Astrocyte (in vitro differentiated cells and primary cell): Measurements from ENCODE around the gene SDHAF2. TPM values are rescaled to one million over a fixed set of nuclear protein-coding genes. Genes with fewer than 3 reads are reported as not detected.

Source experiments
- DNase-seq: peaks from one replicate; pipeline ENCODE4 v3.0.0-alpha.2; 2010; ENCODE audit warnings: low read depth
- FAIRE-seq: peaks from 2 replicates; lab custom pipeline; 2011; peaks lifted over from hg19 to GRCh38; lab: Jason Lieb, UNC
- H2AFZ ChIP-seq: 2 replicates; pipeline ENCODE4 v1.6.0; 2012; ENCODE audit warnings: low read depth, low read length, inconsistent platforms
- H3K27ac ChIP-seq: 2 replicates; pipeline ENCODE4 v1.5.1; 2011; ENCODE audit warnings: low read depth, low read length, inconsistent platforms
- H3K27me3 ChIP-seq: 2 replicates; pipeline ENCODE4 v1.6.0; 2011; ENCODE audit warnings: low read length, inconsistent platforms; ENCODE audit not compliant: insufficient read depth
- H3K36me3 ChIP-seq: 2 replicates; pipeline ENCODE4 v1.5.1; 2011; ENCODE audit warnings: low read length, inconsistent platforms; ENCODE audit not compliant: insufficient read depth
- H3K4me1 ChIP-seq: 2 replicates; pipeline ENCODE4 v1.5.1; 2011; ENCODE audit warnings: low read length, inconsistent platforms; ENCODE audit not compliant: insufficient read depth
- H3K4me2 ChIP-seq: 2 replicates; pipeline ENCODE4 v1.6.0; 2012; ENCODE audit warnings: low read length, inconsistent platforms
- H3K4me3 ChIP-seq: 2 replicates; pipeline ENCODE4 v1.5.1; 2011; ENCODE audit warnings: low read depth, mild to moderate bottlenecking, low read length, inconsistent platforms; ENCODE audit not compliant: insufficient read depth
- H3K79me2 ChIP-seq: 2 replicates; pipeline ENCODE4 v1.6.0; 2012; ENCODE audit warnings: mild to moderate bottlenecking, low read length, inconsistent platforms; ENCODE audit not compliant: insufficient read depth
- H3K9ac ChIP-seq: 2 replicates; pipeline ENCODE4 v1.6.0; 2012; ENCODE audit warnings: mild to moderate bottlenecking, low read length, inconsistent platforms
- H3K9me3 ChIP-seq: 2 replicates; pipeline ENCODE4 v1.5.1; 2012; ENCODE audit warnings: low read depth, mild to moderate bottlenecking, low read length, inconsistent platforms; ENCODE audit not compliant: insufficient read depth
- H4K20me1 ChIP-seq: 2 replicates; pipeline ENCODE4 v1.6.0; 2012; ENCODE audit warnings: low read length, inconsistent platforms; ENCODE audit not compliant: insufficient read depth
- H3K27ac Mint-ChIP-seq: one replicate; pipeline ENCODE4 v1.8.0; 2021; ENCODE audit warnings: mild to moderate bottlenecking, mixed read lengths; ENCODE audit not compliant: unreplicated experiment
- H3K27me3 Mint-ChIP-seq: one replicate; pipeline ENCODE4 v1.8.0; 2021; ENCODE audit warnings: low read depth, mixed read lengths; ENCODE audit not compliant: unreplicated experiment
- H3K36me3 Mint-ChIP-seq: one replicate; pipeline ENCODE4 v1.8.0; 2021; ENCODE audit warnings: low read depth, mixed read lengths; ENCODE audit not compliant: unreplicated experiment
- H3K4me1 Mint-ChIP-seq: one replicate; pipeline ENCODE4 v1.8.0; 2021; ENCODE audit warnings: low read depth, mixed read lengths; ENCODE audit not compliant: unreplicated experiment
- H3K4me3 Mint-ChIP-seq: one replicate; pipeline ENCODE4 v1.8.0; 2021; ENCODE audit warnings: mild to moderate bottlenecking, moderate library complexity, mixed read lengths; ENCODE audit not compliant: unreplicated experiment
- H3K9me3 Mint-ChIP-seq: one replicate; pipeline ENCODE4 v1.8.0; 2021; ENCODE audit warnings: mild to moderate bottlenecking, mixed read lengths; ENCODE audit not compliant: unreplicated experiment
- EZH2 ChIP-seq: IDR thresholded peaks from 2 replicates; pipeline ENCODE4 v1.6.1; 2012; ENCODE audit warnings: mild to moderate bottlenecking, low read length, inconsistent platforms; ENCODE audit not compliant: insufficient read depth
- total RNA-seq: library from RNA; stranded (reverse); gene quantifications from 2 replicates; pipeline ENCODE4 v1.2.1, GENCODE V29; 2021
- TF ChIP-seq, protein P1 (sequence below): IDR thresholded peaks from 2 replicates; pipeline ENCODE4 v1.5.1; 2011; ENCODE audit warnings: low read depth, mild to moderate bottlenecking, inconsistent platforms, low read length, moderate library complexity; ENCODE audit not compliant: insufficient read depth

The SDHAF2 gene
- total RNA-seq, 1 donor from 2014 or later, result 38.8 TPM

DNA sequence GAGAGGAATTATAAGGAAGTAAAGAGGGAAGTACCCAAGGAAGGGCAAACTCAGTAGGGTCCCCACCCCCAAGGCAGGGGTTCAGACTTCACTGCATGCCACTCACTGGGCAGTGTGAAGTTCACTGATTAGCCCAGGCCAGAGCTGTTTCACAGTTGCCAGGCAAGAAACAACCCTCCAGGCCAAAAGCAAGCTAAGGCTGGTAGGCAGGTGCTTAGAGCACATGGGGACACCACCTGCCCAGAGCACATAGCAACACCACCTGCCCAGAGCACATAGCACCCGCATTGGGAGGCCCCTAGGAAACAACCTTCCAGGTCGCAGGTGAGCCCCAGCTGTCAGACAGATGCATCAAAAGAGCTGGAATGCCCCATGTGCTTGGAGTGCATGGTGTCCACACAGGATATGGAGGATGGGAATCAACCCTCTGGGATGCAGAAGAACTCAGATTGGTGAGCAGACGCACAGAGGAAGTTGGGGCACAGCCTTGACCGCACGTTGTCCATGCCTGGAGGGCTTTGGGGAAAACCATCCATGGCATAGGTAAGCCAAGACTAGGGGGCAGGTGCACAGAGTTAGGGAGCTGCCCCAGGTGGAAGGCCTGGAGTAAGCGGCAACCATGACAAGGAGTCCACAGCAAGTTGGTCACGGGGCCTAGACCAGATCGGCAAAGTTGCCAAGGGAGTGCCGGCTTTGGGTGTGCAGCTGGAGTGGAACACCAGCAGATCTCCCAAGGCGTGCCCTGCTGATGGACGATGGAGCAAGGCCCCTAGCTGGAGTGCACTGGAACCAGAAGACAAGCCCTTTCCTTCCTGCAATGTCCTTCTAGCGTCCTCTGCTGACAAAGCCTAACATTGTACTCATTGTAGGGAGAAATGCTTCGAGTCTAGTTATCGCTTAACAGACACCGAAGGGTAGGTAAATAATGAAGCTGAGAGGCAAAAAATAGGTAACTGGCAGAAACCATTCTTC lies 45.4 kb upstream of the SDHAF2 start:
- H3K36me3 Mint-ChIP-seq, result no peaks in the 10 kb centered on the region
- H3K4me1 Mint-ChIP-seq, result peaks cover 3% of the 10 kb centered on the region
- DNase-seq, result no peak
- H3K27me3 Mint-ChIP-seq, result peaks cover 5% of the 10 kb centered on the region
- Histone ChIP-seq H2AFZ (no peak overlapping the region), H3K4me3 (no peak overlapping the region), H3K9ac (no peak overlapping the region), H4K20me1 (no peaks in the 10 kb centered on the region), H3K4me1 (no peaks in the 10 kb centered on the region), H3K27ac (no peak overlapping the region), H3K27me3 (no peaks in the 10 kb centered on the region), H3K9me3 (no peaks in the 10 kb centered on the region), H3K4me2 (no peak overlapping the region), H3K36me3 (no peaks in the 10 kb centered on the region), H3K79me2 (no peaks in the 10 kb centered on the region)
- no peak overlapping the region for H3K27ac Mint-ChIP-seq
- TF ChIP-seq EZH2, result no peak
- TF ChIP-seq, protein P1, sequence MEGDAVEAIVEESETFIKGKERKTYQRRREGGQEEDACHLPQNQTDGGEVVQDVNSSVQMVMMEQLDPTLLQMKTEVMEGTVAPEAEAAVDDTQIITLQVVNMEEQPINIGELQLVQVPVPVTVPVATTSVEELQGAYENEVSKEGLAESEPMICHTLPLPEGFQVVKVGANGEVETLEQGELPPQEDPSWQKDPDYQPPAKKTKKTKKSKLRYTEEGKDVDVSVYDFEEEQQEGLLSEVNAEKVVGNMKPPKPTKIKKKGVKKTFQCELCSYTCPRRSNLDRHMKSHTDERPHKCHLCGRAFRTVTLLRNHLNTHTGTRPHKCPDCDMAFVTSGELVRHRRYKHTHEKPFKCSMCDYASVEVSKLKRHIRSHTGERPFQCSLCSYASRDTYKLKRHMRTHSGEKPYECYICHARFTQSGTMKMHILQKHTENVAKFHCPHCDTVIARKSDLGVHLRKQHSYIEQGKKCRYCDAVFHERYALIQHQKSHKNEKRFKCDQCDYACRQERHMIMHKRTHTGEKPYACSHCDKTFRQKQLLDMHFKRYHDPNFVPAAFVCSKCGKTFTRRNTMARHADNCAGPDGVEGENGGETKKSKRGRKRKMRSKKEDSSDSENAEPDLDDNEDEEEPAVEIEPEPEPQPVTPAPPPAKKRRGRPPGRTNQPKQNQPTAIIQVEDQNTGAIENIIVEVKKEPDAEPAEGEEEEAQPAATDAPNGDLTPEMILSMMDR, result peak; percentile 37
- peaks cover 4% of the 10 kb centered on the region for H3K9me3 Mint-ChIP-seq
- FAIRE-seq, result no peak
- no peak overlapping the region for H3K4me3 Mint-ChIP-seq

DNA sequence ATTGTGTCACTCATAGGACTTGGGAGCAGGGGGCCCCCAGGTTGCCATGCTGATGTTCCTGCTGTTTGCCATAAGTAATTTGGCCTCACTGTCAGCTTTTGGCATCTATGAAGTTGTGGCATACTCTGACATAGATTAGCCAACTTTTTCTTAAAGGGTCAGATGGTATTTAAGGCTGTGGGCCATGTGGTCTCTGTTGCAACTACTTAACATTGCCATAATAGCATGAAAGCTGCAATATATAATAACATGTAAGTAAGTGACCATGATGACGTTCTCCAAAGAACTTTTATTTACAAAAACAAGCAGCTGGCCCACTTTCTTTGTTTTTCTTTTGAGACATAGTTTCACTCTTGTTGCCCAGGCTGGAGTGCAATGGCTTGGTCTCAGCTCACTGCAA lies 39.8 kb upstream of the SDHAF2 start:
- H2AFZ ChIP-seq, result no peak overlapping the region
- H3K4me2 ChIP-seq, result no peak overlapping the region
- H3K9me3 ChIP-seq, result no peaks in the 10 kb centered on the region
- H3K27ac ChIP-seq, result no peak overlapping the region
- peaks cover 5% of the 10 kb centered on the region for H3K4me1 ChIP-seq
- DNase-seq (no peak), FAIRE-seq (no peak)
- no peak overlapping the region for H3K4me3 Mint-ChIP-seq
- H3K36me3 Mint-ChIP-seq, result peaks cover 6% of the 10 kb centered on the region
- peaks cover 3% of the 10 kb centered on the region for H3K36me3 ChIP-seq
- no peaks in the 10 kb centered on the region for H3K27me3 ChIP-seq
- no peaks in the 10 kb centered on the region for H4K20me1 ChIP-seq
- peaks cover 9% of the 10 kb centered on the region for H3K9me3 Mint-ChIP-seq
- TF ChIP-seq, protein P1, result no peak
- TF ChIP-seq EZH2, result no peak
- no peak overlapping the region for H3K9ac ChIP-seq
- peaks cover 7% of the 10 kb centered on the region for H3K79me2 ChIP-seq
- peaks cover 7% of the 10 kb centered on the region for H3K27me3 Mint-ChIP-seq
- H3K4me3 ChIP-seq, result no peak overlapping the region
- H3K27ac Mint-ChIP-seq, result no peak overlapping the region
- H3K4me1 Mint-ChIP-seq, result peaks cover 4% of the 10 kb centered on the region
